ENCODE data around the gene IGFALS.

DNA sequence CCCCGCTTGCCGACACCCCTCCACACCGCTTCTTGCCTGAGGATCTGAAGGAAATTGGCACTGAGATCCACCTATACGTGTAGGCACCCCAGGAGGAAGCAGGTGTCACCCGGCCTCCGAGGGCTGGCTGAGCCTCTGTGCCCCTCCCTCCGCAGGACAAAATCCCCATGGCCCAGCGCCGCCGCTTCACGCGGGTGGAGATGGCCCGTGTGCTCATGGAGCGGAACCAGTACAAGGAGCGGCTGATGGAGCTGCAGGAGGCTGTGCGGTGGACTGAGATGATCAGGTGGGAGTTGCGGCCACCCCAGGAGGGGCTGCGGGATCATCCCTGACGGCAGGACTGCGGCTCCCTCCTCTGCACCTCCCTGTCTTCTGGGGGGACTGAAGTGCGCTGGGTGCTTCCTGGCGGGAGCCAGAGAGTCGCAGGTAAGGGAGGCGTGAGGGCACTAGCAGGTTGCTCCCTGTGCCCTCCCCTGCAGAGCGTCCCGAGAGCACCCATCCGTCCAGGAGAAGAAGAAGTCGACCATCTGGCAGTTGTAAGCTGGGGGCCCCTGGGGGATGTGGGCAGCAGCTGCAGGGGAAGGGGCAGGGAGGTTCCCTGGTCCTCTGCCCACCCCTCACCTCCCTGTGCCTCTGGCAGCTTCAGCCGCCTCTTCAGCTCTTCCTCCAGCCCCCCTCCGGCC is 31.2 kb downstream of the IGFALS start:
- no peak for TF ChIP-seq POLR2AphosphoS5 (IDR thresholded peaks at IDR 0.05)
- TF ChIP-seq CTCF (IDR thresholded peaks at IDR 0.05): no peak
- no peak for TF ChIP-seq POLR2A (IDR thresholded peaks at IDR 0.05)
- TF ChIP-seq EP300 (IDR thresholded peaks at IDR 0.05): no peak

Measured in sigmoid colon (tissue), 4 donors.